HG03159 (cell line): ENCODE data around the gene RNF222.
"Not testable (repeated sequence)": the region's sequence is repeated elsewhere in the genome, so short reads cannot be mapped to it uniquely, and the experiment has no call there.

Experiments used
- ATAC-seq: cut with Tn5 transposase; IDR thresholded peaks from one replicate; pipeline ENCODE4 v1.9.1; 2021; ENCODE audit warnings: mild to moderate bottlenecking, moderate library complexity; ENCODE audit not compliant: unreplicated experiment

RNF222 gene

DNA sequence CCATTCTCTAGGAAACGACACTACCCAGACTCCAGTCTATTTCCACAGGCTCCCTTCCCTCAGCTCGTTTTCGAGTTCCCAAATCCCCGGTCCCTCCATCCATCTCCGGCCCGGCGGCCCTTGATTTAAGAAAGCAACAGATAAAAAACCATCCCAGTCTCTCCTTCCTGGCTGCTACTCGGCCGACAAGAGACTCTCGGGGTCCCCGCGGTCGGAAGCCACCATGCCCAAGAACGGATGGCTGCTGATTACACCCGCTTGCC is 14.8 kb downstream of the RNF222 start:
- peak; percentile 7 for ATAC-seq

GRCh38 chr17:8382052-8382879 is 15.4 kb downstream of the RNF222 start:
- no peak for ATAC-seq

GRCh38 chr17:8380049-8380448 is 17.6 kb downstream of the RNF222 start:
- ATAC-seq = no peak

GRCh38 chr17:8378117-8378516 is 19.5 kb downstream of the RNF222 start:
- not testable (repeated sequence) for ATAC-seq

- no peak for ATAC-seq
These were observed 20.2 kb downstream of the RNF222 start for GRCh38 chr17:8377422-8377821.

- ATAC-seq = peak; percentile 92
These were observed 21.2 kb downstream of the RNF222 start, which contains the start of gene KRABD2 for GRCh38 chr17:8376271-8377067. Gene KRABD2, minus strand, starts transcription at chr17:8376704.

GRCh38 chr17:8375738-8376259 is 21.8 kb downstream of the RNF222 start:
- ATAC-seq = no peak

GRCh38 chr17:8373856-8374255 is 23.8 kb downstream of the RNF222 start:
- not testable (repeated sequence) for ATAC-seq

DNA sequence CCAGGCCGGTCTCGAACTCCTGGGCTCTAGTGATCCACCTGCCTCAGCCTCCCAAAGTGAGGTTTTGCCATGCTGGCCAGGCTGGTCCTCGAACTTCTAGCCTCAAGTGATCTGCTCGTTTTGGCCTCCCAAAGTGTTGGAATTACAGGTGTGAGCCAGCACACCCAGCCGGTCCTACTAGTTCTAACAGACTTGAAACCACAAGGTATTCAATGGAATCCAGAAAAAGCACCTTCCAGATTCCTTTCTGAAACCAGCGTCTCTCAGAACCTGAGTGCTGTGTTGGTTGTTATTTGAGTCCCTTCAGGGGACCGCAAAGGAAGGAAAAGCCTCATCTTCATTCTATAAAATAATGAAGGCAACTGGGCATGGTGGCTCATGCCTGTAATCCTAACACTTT is 25.2 kb downstream of the RNF222 start:
- ATAC-seq = no peak

GRCh38 chr17:8371786-8372185 is 25.8 kb downstream of the RNF222 start:
- no peak for ATAC-seq

DNA sequence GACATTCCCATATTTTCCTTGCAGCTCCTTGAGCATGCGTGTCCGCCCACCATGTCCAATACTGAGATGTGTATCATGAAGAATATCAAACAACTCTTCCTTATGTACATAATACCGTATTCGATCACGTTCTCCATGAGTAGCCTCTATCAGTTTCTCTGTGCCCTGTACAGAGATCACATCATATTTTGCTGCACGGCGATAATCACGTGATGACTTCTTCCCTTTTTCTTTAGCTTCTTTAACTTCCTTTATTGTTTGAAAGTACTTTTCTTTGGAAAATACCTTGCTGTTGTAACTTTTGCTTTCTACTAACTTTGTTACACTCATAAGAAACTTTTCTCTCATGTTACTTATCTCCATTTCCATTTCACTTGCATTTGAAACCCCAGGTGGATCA is 27.7 kb downstream of the RNF222 start:
- ATAC-seq = no peak

DNA sequence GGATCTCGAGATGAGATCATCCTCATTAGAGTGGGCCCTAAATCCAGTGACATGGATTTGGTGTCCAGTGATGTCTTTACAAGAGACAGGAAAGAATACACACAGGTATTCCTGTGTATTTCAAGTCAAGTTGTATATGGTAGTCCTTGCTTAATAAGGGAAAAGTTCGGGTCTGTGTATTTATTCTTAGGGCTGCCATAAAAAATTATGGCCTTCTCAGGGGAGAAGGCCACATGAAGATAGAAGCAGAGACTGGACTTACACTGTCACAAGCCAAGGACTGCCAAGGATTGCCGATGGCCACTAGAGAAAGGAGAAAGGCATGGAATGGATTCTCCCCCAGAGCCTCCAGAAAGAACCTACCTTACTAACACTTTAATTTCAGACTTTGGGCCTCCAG is 29.4 kb downstream of the RNF222 start:
- ATAC-seq = no peak

- ATAC-seq = no peak
These were observed 31.4 kb downstream of the RNF222 start for GRCh38 chr17:8366231-8366630.

DNA sequence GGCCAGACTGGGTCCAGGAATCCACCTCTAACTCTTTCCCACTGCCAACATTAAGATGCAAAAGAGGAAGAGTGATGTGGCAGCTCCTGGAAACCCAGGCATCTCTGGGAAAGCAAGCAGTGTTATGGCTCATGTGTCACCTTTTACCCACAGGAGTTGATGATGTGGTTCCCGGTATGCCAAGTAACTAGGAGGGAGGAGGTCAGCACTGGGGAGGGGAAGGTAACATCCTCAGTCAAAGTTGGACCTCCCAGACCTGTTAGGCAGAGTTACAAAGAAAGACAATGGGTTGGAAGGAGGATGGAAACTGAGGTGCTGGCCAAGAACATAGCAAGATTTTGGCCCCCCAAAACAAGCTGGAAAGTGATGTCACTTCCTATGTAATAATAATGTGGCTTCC is 32.5 kb downstream of the RNF222 start:
- no peak for ATAC-seq

- ATAC-seq = no peak
These were observed 34.8 kb downstream of the RNF222 start for GRCh38 chr17:8362651-8363332.

GRCh38 chr17:8360751-8361150 is 36.9 kb downstream of the RNF222 start:
- ATAC-seq = no peak

GRCh38 chr17:8360260-8360659 is 37.4 kb downstream of the RNF222 start:
- ATAC-seq = no peak

- no peak for ATAC-seq
These were observed 37.9 kb downstream of the RNF222 start for GRCh38 chr17:8359769-8360168.

DNA sequence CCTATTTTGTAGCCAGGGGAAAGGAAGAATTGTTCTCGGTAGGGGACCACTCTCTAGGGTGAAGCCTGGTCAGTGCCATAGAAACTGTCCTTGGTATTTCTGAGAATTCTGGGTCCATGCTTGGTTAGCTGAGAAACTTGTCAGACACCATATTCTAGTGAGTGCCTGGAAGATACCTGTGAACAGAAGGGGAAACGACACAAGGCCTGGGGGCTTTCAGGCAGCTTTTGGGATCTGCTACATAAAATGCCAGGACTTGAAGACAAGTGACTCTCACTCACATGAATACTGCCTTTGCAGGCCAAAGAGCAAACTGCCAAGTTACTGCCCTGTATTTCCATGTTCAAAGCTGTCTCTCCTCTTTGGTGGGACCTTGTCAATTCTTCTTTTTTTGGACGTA is 39.7 kb downstream of the RNF222 start:
- ATAC-seq = no peak

DNA sequence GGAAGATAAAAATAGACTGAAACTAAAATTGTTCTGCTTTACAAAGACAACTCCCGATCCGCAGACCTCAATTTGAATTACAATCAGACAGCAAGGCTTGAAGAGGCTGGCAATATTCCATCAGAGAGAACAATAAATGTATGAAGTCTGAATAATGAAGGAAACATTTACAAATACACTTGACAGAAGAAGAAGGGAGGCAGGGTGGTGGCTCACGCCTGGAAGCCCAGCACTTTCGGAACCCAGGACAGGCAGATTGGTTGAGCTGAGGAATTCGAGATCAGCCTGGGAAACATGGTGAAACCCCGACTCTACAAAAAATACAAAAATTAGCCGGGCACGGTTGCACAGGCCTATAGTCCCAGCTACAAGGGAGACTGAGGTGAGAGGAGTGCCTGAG is 43.4 kb downstream of the RNF222 start:
- no peak for ATAC-seq

GRCh38 chr17:8353736-8354135 is 43.9 kb downstream of the RNF222 start:
- ATAC-seq = no peak

GRCh38 chr17:8350339-8350738 is 47.3 kb downstream of the RNF222 start:
- no peak for ATAC-seq
